LoVo (cell line): ENCODE results near the gene CPSF2.

Source experiments
- DNase-seq: peaks from one replicate; pipeline ENCODE4 v3.0.0-alpha.2; 2016; ENCODE audit warnings: low spot score

CPSF2 gene

GRCh38 chr14:92121670-92122350, at the start of gene CPSF2, which contains the start of gene NDUFB1:
TSS of gene CPSF2 (plus strand) at chr14:92121969. CDS start at chr14:92130985, 9,016 bp downstream.
TSS of gene NDUFB1 (minus strand) at chr14:92121706. CDS start at chr14:92117637, 4,069 bp downstream.
- DNase-seq, result peak; percentile 86

GRCh38 chr14:92074555-92074954, 47.2 kb upstream of the CPSF2 start:
- no peak for DNase-seq

GRCh38 chr14:92088494-92088893, 33.3 kb upstream of the CPSF2 start:
- no peak for DNase-seq

GRCh38 chr14:92093320-92093719, 28.4 kb upstream of the CPSF2 start:
- DNase-seq, result no peak

GRCh38 chr14:92099802-92100201, 22.0 kb upstream of the CPSF2 start:
- no peak for DNase-seq

GRCh38 chr14:92103363-92103989, 18.3 kb upstream of the CPSF2 start:
- peak; percentile 38 for DNase-seq

GRCh38 chr14:92105073-92105892, 16.5 kb upstream of the CPSF2 start:
- DNase-seq, result no peak

- peak; percentile 47 for DNase-seq
These were observed 16.0 kb upstream of the CPSF2 start for GRCh38 chr14:92105893-92106142.

- peak; percentile 97 for DNase-seq
These were observed 15.4 kb upstream of the CPSF2 start, which contains the start of gene ATXN3 for GRCh38 chr14:92106143-92106926. TSS of gene ATXN3 (minus strand) at chr14:92106582. CDS start at chr14:92106552, 30 bp downstream.

- DNase-seq, result no peak
These were observed 13.2 kb upstream of the CPSF2 start for GRCh38 chr14:92108345-92109254.

- DNase-seq, result no peak
These were observed 12.3 kb upstream of the CPSF2 start for GRCh38 chr14:92109490-92109889.

GRCh38 chr14:92121207-92121669, 531 bp upstream of the CPSF2 start:
- DNase-seq, result no peak

- peak; percentile 17 for DNase-seq
These were observed 545 bp downstream of the CPSF2 start for GRCh38 chr14:92122351-92122677.

- no peak for DNase-seq
These were observed 992 bp downstream of the CPSF2 start for GRCh38 chr14:92122761-92123160.

GRCh38 chr14:92134456-92134855, 12.7 kb downstream of the CPSF2 start:
- no peak for DNase-seq

GRCh38 chr14:92135269-92135668, 13.5 kb downstream of the CPSF2 start:
- no peak for DNase-seq

GRCh38 chr14:92143309-92143708, 21.5 kb downstream of the CPSF2 start:
- DNase-seq, result no peak

GRCh38 chr14:92143962-92144361, 22.2 kb downstream of the CPSF2 start:
- DNase-seq, result no peak

GRCh38 chr14:92144708-92145107, 22.9 kb downstream of the CPSF2 start:
- DNase-seq, result no peak

GRCh38 chr14:92153581-92153980, 31.8 kb downstream of the CPSF2 start:
- no peak for DNase-seq

GRCh38 chr14:92154283-92154942, 32.6 kb downstream of the CPSF2 start:
- no peak for DNase-seq
